Stimulated activated CD4-positive, alpha-beta T cell treated with anti-CD3 and anti-CD28 coated beads, Interleukin-15, amount 100 ng/mL, for 1 hour (primary cell): ENCODE results near the gene S100A4.

Experiments used
- DNase-seq, 2 donors: peaks; one replicate each; pipeline ENCODE4 v3.0.0-alpha.2; 2020; ENCODE audit warnings: low read depth in 1 of 2, low spot score in 1 of 2

Gene S100A4

DNA sequence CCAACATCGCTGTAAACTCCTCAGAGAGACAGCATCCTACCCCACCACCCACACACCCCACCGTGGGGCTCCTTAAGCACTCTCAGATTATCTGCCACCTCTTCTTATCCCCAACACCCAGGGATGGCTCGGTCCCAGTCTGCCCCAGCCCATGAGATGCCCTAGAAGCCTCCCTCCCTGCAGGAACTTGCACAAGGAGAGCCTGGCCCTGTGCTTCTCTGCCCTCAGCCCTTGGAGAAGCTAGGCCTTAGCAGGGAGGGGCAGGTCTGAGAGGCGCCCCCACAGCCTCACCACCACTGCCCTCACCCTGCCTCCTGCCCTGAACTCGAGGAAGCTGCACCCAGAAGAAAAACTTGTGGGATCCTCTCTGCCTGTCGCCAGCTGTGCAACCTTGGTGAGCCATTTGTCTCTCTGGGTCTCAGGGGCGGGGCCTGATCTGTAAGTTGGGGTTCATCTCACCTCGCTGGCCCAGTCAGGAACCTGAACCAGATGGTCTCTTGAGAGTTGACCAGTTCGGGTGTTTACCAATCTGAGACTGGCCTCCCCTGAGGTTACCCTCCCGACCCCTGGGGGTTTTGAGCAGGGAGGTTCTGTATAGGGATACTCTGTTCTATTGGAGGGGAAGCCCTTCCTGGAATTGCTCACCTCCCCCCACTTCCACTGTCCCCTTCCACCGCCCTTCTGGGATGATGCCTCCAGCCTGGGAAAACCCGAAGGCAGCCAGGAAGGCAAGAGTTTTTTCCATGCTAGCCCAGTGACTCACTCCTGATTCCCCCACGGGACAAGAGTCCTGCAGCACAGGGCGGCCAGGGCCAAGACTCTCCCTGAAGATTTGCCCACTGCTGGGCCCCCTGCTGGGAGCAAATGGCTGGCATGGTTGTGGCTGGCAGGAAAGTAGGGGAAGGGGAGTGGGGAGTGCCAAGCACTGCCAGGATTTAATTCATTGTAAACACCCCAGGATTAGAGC, 3.4 kb upstream of the S100A4 start, which contains the start of gene S100A3:
TSS of gene S100A3 (minus strand) at position 537 of the 967 bp plus-strand sequence. CDS start 773 bp downstream, outside the sequence.
- no peak for DNase-seq

- no peak for DNase-seq
Observed at GRCh38 chr1:153547560-153548551, 2.2 kb upstream of the S100A4 start.

DNA sequence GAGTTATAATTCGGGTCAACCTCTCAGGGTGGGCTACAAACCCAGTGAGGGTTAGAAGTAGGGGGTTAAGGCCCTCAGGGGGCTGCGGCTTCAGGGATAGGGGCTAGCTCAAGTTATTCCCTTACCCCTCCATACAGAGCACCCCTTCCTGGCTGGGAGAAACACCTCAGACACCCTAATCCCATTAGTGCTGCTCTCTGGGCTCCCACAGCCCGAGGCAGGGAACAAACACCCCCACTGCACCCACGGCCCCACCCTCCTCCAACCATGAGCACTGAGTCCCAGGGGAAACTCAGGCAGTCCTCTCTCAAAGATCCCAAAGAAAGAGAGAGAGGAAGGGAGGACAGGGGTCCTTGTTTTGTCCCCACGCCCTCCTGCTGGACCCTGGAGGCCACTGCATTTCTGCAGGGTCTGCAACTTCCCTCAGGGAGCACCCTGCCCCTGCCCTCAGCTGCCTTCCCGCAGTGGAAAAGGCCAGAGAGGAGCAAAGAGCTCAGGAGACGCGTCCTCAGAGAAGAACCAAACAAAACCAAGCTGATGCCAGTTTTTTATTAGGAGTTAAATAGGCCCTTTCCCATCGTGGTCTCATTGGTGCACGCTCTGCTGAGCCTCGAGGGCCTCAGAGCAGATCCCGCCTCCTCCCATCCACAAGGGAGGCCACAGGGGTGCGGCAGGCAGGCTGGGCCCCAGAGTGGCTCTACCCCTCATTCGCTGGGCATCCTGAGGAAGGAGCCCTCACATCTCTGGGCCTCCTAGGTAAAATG, 1.4 kb upstream of the S100A4 start:
- no peak for DNase-seq

GRCh38 chr1:153546371-153546770, 765 bp upstream of the S100A4 start:
- DNase-seq: no peak

DNA sequence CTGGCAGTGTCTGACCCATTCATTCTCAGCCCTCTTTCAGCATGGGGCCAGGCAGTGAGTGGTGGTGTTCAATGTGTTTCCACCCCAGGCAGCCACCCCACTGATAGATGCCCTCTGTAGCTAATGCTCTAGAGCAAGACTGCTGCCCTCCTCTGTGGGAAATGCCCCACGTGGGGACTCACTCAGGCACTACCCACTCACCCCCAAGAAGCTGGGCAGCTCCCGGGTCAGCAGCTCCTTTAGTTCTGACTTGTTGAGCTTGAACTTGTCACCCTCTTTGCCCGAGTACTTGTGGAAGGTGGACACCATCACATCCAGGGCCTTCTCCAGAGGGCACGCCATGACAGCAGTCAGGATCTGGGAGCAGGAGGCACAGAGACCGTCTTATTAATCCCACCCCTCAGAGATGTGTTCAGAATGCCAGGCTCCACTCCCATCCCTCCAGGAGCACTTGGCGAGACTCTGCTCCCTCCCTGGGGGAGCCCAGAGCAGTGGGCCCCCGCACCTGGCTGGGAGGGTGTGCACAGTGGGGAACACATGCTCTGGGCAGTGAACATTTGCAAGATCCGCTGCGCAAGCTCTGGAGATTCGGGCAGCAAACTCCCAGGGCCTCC, 1.0 kb downstream of the S100A4 start:
- DNase-seq: no peak

- DNase-seq: no peak
Observed at GRCh38 chr1:153543736-153544135, 1.9 kb downstream of the S100A4 start.

- no peak for DNase-seq
Observed at GRCh38 chr1:153542956-153543711, 2.5 kb downstream of the S100A4 start.

- DNase-seq: no peak
Observed at GRCh38 chr1:153541641-153542590, 3.7 kb downstream of the S100A4 start.

- peak in 1 of 2 donors; percentile 26 for DNase-seq
Observed at GRCh38 chr1:153540394-153541361, 4.9 kb downstream of the S100A4 start, which contains the start of gene S100A5. TSS of gene S100A5 (minus strand) at chr1:153540934. CDS start at chr1:153540191, 743 bp downstream.

DNA sequence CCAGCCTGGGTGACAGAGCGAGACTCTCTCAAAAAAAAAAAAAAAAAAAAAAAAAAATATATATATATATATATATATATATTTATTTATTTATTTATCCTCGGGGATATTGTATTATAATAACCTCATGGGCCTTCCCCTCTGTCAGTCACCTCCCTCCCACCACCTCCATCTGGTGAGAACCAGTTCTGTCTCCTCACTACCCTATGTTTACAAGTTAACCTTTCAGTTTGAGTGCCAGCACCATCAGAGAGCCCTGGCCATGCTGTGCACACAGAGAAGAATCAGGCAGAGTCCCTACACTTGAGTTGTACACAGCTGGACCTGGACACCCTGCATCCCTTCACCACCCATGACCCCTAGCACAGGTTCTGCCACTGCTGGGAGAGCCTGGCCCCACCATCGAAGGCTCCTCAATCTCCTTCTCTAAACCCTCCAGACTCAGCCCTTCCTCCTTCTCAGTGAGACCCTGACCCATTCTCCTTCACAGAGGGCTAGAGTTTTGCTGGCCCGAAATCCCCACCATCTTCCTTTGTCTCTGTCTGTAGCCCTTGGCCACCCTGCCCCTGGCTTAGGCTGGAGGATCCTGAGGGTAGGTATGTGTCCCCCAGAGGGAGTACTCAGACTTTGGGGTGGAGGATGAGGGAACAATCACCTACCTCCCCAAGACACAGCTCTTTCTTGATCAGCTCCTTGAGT, 6.1 kb downstream of the S100A4 start:
- no peak for DNase-seq

GRCh38 chr1:153538315-153538821, 7.2 kb downstream of the S100A4 start:
- no peak for DNase-seq

- DNase-seq: no peak
Observed at GRCh38 chr1:153537376-153537730, 8.3 kb downstream of the S100A4 start.

DNA sequence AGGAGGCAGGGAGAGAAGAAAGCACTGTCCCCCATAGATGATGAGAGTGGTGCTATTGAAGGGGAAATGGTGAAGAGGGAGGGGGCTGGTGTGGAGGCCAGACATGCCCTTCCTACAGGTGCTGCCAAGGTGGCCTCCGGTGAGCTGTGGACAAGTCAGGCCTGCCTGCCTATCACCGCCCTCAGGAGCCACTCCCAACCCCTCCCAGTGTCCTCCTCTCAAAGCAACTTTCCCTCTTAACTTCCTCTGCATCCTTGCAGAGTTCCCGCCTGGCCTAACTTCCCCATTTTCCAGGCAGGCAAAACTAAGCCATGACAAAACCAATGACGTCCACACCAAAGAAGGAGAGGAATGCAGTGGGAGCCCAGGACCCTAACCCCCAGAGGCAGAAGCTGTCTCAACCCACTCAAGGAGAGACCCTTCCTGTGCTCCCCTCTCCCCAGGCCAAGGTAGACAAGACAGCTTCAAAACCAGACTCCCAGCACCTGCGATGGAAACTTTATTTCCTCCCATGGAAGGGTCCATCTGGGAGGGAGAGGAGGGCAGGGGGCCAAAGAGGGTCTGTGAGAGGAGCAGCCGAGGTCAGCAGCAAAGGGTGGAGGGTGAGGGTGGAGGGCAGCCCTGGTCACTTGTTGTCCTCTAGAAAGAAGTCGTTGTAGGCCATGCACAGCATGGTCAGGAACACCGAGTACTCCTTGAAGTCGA, 8.8 kb downstream of the S100A4 start:
- no peak for DNase-seq

- DNase-seq: peak; percentile 65 to 66
Observed at GRCh38 chr1:153536012-153536670, 9.5 kb downstream of the S100A4 start.
